IMR-90 (cell line): Measurements from ENCODE around the gene ORM1. TPM values are rescaled to one million over a fixed set of nuclear protein-coding genes. Genes with fewer than 3 reads are reported as not detected.
"Not testable (repeated sequence)": the region's sequence is repeated elsewhere in the genome, so short reads cannot be mapped to it uniquely, and the experiment has no call there.

Experiments
- ATAC-seq: fragments of 200-7000 bp; cut with Tn5 transposase; 2 replicates; pipeline ENCODE4 v1.9.1; 2020; ENCODE audit warnings: low read depth, mild to moderate bottlenecking, moderate library complexity
- BruUV-seq: library from RNA; stranded (reverse); fragments of 400-500 nt; replicated peaks from 2 replicates; lab custom pipeline; 2021; lab: Mats Ljungman, UMichigan
- CTCF ChIA-PET: fragments of 300-600 bp; formaldehyde crosslinking; extraction: SDS; loops from one replicate; lab custom pipeline; 2021; ENCODE audit warnings: antibody characterized with exemption; lab: Yijun Ruan, JAX
- POLR2A ChIA-PET: fragments of 300-600 bp; sonication (Branson Sonifier 250); formaldehyde crosslinking; loops from one replicate; lab custom pipeline; 2022; ENCODE audit warnings: antibody characterized with exemption; ENCODE audit not compliant: unreplicated experiment; lab: Charles Lee
- DNase-seq: peaks from one replicate; pipeline ENCODE4 v3.0.0; 2013
- H2AFZ ChIP-seq: replicated peaks from 2 replicates; pipeline ENCODE3; 2013; ENCODE audit warnings: low read length, mild to moderate bottlenecking; ENCODE audit not compliant: poor library complexity
- H2AK5ac ChIP-seq: 2 replicates; pipeline ENCODE4 v1.6.1; 2013; ENCODE audit warnings: low read depth, low read length, inconsistent platforms
- H2AK9ac ChIP-seq: replicated peaks from 2 replicates; pipeline ENCODE3; 2013; ENCODE audit warnings: mild to moderate bottlenecking, low read depth, low read length, moderate library complexity; ENCODE audit not compliant: poor library complexity
- H2BK120ac ChIP-seq: 2 replicates; pipeline ENCODE4 v1.6.1; 2013; ENCODE audit warnings: low read depth, low read length, inconsistent platforms
- H2BK15ac ChIP-seq: 3 replicates; pipeline ENCODE4 v1.6.1; 2013; ENCODE audit warnings: low read depth, low read length, inconsistent platforms
- H2BK20ac ChIP-seq: 2 replicates; pipeline ENCODE4 v1.6.1; 2013; ENCODE audit warnings: low read depth, mild to moderate bottlenecking, inconsistent platforms, low read length, moderate library complexity
- H2BK5ac ChIP-seq: 2 replicates; pipeline ENCODE4 v1.6.1; 2013; ENCODE audit warnings: mild to moderate bottlenecking, low read depth, low read length, inconsistent platforms; ENCODE audit not compliant: poor library complexity, severe bottlenecking
- H3K14ac ChIP-seq: replicated peaks from 2 replicates; pipeline ENCODE4 v1.6.1; 2013; ENCODE audit warnings: low read depth, low read length, inconsistent platforms
- H3K18ac ChIP-seq: 2 replicates; pipeline ENCODE4 v1.6.1; 2013; ENCODE audit warnings: low read depth, low read length, control low read depth
- H3K23ac ChIP-seq: 2 replicates; pipeline ENCODE4 v1.6.1; 2013; ENCODE audit warnings: low read depth, low read length, inconsistent platforms
- H3K27ac ChIP-seq: 2 replicates; pipeline ENCODE4 v1.5.1; 2013; ENCODE audit warnings: mild to moderate bottlenecking, control low read depth, low read length; ENCODE audit not compliant: insufficient read depth
- H3K27me3 ChIP-seq: 2 replicates; pipeline ENCODE4 v1.6.1; 2013; ENCODE audit warnings: low read length; ENCODE audit not compliant: control insufficient read depth, insufficient read depth
- H3K36me3 ChIP-seq: 2 replicates; pipeline ENCODE4 v1.6.1; 2013; ENCODE audit warnings: low read length, mixed read lengths; ENCODE audit not compliant: control insufficient read depth, insufficient read depth
- H3K4ac ChIP-seq: 2 replicates; pipeline ENCODE4 v1.6.1; 2013; ENCODE audit warnings: low read depth, low read length, inconsistent platforms
- H3K4me1 ChIP-seq: 2 replicates; pipeline ENCODE4 v1.6.1; 2013; ENCODE audit warnings: low read length, mixed read lengths; ENCODE audit not compliant: control insufficient read depth, insufficient read depth
- H3K4me2 ChIP-seq: 2 replicates; pipeline ENCODE4 v1.6.1; 2013; ENCODE audit warnings: low read depth, mild to moderate bottlenecking, control low read depth, low read length, moderate library complexity
- H3K4me3 ChIP-seq: 2 replicates; pipeline ENCODE4 v1.5.1; 2013; ENCODE audit warnings: low read depth, mild to moderate bottlenecking, control low read depth, low read length, moderate library complexity; ENCODE audit not compliant: insufficient read depth
- H3K56ac ChIP-seq: 2 replicates; pipeline ENCODE4 v1.6.1; 2013; ENCODE audit warnings: low read length, inconsistent platforms; ENCODE audit not compliant: insufficient read depth; ENCODE audit errors: extremely low read depth
- H3K79me1 ChIP-seq, 2 experiments: 2 replicates each; pipeline ENCODE4 v1.6.1; 2013; ENCODE audit warnings: low read length in 2 of 2, inconsistent platforms in 1 of 2, low read depth in 1 of 2
- H3K9ac ChIP-seq: 2 replicates; pipeline ENCODE4 v1.6.1; 2013; ENCODE audit warnings: low read depth, low read length, control low read depth
- H3K9me1 ChIP-seq: 2 replicates; pipeline ENCODE4 v1.6.1; 2013; ENCODE audit warnings: low read length, inconsistent platforms; ENCODE audit not compliant: insufficient read depth
- H3K9me3 ChIP-seq: 2 replicates; pipeline ENCODE4 v1.6.1; 2013; ENCODE audit warnings: low read length; ENCODE audit not compliant: control insufficient read depth, insufficient read depth
- H4K20me1 ChIP-seq: 2 replicates; pipeline ENCODE4 v1.6.1; 2013; ENCODE audit warnings: low read length, inconsistent platforms; ENCODE audit not compliant: insufficient read depth
- H4K5ac ChIP-seq: 2 replicates; pipeline ENCODE4 v1.6.1; 2013; ENCODE audit warnings: mild to moderate bottlenecking, low read depth, low read length, control low read depth
- H4K8ac ChIP-seq, 2 experiments: 2 replicates each; pipeline ENCODE4 v1.6.1; 2013; ENCODE audit warnings: low read depth in 2 of 2, low read length in 2 of 2, control low read depth in 1 of 2, inconsistent platforms in 1 of 2
- H4K91ac ChIP-seq: 2 replicates; pipeline ENCODE4 v1.6.1; 2013; ENCODE audit warnings: low read depth, low read length, inconsistent platforms; ENCODE audit not compliant: insufficient read depth
- CEBPB ChIP-seq: IDR thresholded peaks from 2 replicates; pipeline ENCODE4 v1.6.1; 2012; ENCODE audit warnings: low read depth, low read length, improper control_type of control experiment
- ELK1 ChIP-seq: fragments of 150-350 bp; IDR thresholded peaks from 2 replicates; pipeline ENCODE4 v1.6.1; 2016; ENCODE audit warnings: low read depth, mild to moderate bottlenecking, low read length, moderate library complexity, borderline replicate concordance
- FOS ChIP-seq: fragments of 150-350 bp; IDR thresholded peaks from 2 replicates; pipeline ENCODE4 v1.6.1; 2016; ENCODE audit warnings: low read depth, low read length
- MAFK ChIP-seq: IDR thresholded peaks from 2 replicates; pipeline ENCODE4 v1.6.1; 2012; ENCODE audit warnings: low read depth, low read length, improper control_type of control experiment
- RFX5 ChIP-seq: IDR thresholded peaks from 2 replicates; pipeline ENCODE4 v1.8.0; 2012; ENCODE audit warnings: low read depth, mild to moderate bottlenecking, low read length, moderate library complexity
- SMC3 ChIP-seq: fragments of 150-350 bp; IDR thresholded peaks from 2 replicates; pipeline ENCODE4 v1.6.1; 2016; ENCODE audit warnings: low read depth, mild to moderate bottlenecking, antibody characterized with exemption, low read length, moderate library complexity
- USF2 ChIP-seq: fragments of 150-350 bp; IDR thresholded peaks from 2 replicates; pipeline ENCODE4 v1.6.1; 2017; ENCODE audit warnings: mild to moderate bottlenecking, antibody characterized with exemption, low read length, low read depth
- WGBS, 2 experiments: methylation state at CpG; one replicate each; pipeline versions ENCODE4 v1.1.5 to v1.1.7; 2013; ENCODE audit warnings: missing lambda C conversion rate in 2 of 2; ENCODE audit not compliant: insufficient read length in 1 of 2; ENCODE audit errors: extremely low coverage in 2 of 2; 5-methylcytosine and 5-hydroxymethylcytosine counted together
- dilution Hi-C: fragments of 300-500 bp; cut with HindIII; formaldehyde crosslinking; loops from one replicate; pipeline ENCODE4 v1.14.3; 2018; ENCODE audit warnings: low sequenced_read_pairs; ENCODE audit not compliant: unreplicated experiment
- in situ Hi-C: fragments of 300-500 bp; cut with MboI; formaldehyde crosslinking; loops from 3 replicates; pipeline ENCODE4 v1.14.3; 2019; ENCODE audit warnings: low sequenced_read_pairs, inconsistent platforms, mixed read lengths
- intact Hi-C: fragments of 100-400 bp; cut with micrococcal nuclease; formaldehyde crosslinking; loops from 2 replicates; pipeline ENCODE4 v1.10.0; 2022
- polyA plus RNA-seq, 3 experiments: library from polyadenylated mRNA; depleted of rRNA; stranded (reverse); fragments of >200 nt; gene quantifications; 2 replicates each; pipeline ENCODE4 v1.2.3, GENCODE V29; 2012; ENCODE audit warnings: low replicate concordance in 1 of 3
- total RNA-seq: library from RNA; depleted of rRNA; stranded (reverse); fragments of >200 nt; gene quantifications from 2 replicates; pipeline ENCODE4 v1.2.3, GENCODE V29; 2012

The ORM1 gene
- total and polyA plus RNA-seq, 2 of the 4 experiments (the other 2 are of a cell fraction), result 0.18 TPM; not detected in 1

GRCh38 chr9:114327749-114328148 is 4.9 kb downstream of the ORM1 start:
- no TSS peak for BruUV-seq
- H4K5ac ChIP-seq, result no peak overlapping the region
- no peak overlapping the region for H2BK15ac ChIP-seq
- H4K20me1 ChIP-seq, result no peaks in the 10 kb centered on the region
- no peak for DNase-seq
- TF ChIP-seq CEBPB (no peak), FOS (no peak), RFX5 (no peak), MAFK (no peak), USF2 (no peak), SMC3 (no peak), ELK1 (no peak)
- H2AFZ ChIP-seq, result no peak overlapping the region
- H4K91ac ChIP-seq, result no peak overlapping the region
- POLR2A ChIA-PET, result no interaction called here
- no peak overlapping the region for H3K4ac ChIP-seq
- no peak overlapping the region for H3K56ac ChIP-seq
- no peak overlapping the region for H3K9ac ChIP-seq
- no peak overlapping the region for H2BK120ac ChIP-seq
- H3K36me3 ChIP-seq, result no peaks in the 10 kb centered on the region
- no peaks in the 10 kb centered on the region for H3K9me3 ChIP-seq
- peaks cover 3% of the 10 kb centered on the region; the same call in 1 of the 2 replicates for H3K4me1 ChIP-seq
- 0 out of 2 replicates have a peak, but pooled peaks cover 2% of the 10 kb centered on the region for H3K27me3 ChIP-seq
- H3K4me2 ChIP-seq, result no peak overlapping the region
- in situ Hi-C loops (no loop called here), dilution Hi-C loops (no loop called here), intact Hi-C loops (no loop called here)
- no peak overlapping the region for H3K4me3 ChIP-seq
- H2AK5ac ChIP-seq, result no peak overlapping the region; the same call in 1 of the 2 replicates
- H3K27ac ChIP-seq, result no peak overlapping the region
- no peak overlapping the region for H3K23ac ChIP-seq
- no peak for ATAC-seq
- 83% methylated on average over 5 of the region's 8 CpGs; no CpG with 5 or more reads in 1 of the 2 experiments for WGBS, 2 experiments
- no peak overlapping the region for H4K8ac ChIP-seq
- CTCF ChIA-PET, result no interaction called here
- H2BK20ac ChIP-seq, result no peak overlapping the region
- H3K9me1 ChIP-seq, result no peaks in the 10 kb centered on the region
- H3K18ac ChIP-seq, result no peak overlapping the region
- H3K79me1 ChIP-seq, result no peaks in the 10 kb centered on the region
- H3K14ac ChIP-seq, result no peak overlapping the region
- no peak overlapping the region for H2BK5ac ChIP-seq
- no peak overlapping the region for H2AK9ac ChIP-seq

GRCh38 chr9:114328357-114328820 is 5.5 kb downstream of the ORM1 start:
- H2AK5ac ChIP-seq, dilution Hi-C loops, H2BK15ac ChIP-seq, H3K4ac ChIP-seq, H3K56ac ChIP-seq, H3K27ac ChIP-seq, H3K36me3 ChIP-seq, H3K4me3 ChIP-seq, H3K4me2 ChIP-seq, H3K23ac ChIP-seq, H2BK120ac ChIP-seq, H2AK9ac ChIP-seq, H2BK5ac ChIP-seq, CTCF ChIA-PET, H3K4me1 ChIP-seq, H3K9ac ChIP-seq, H3K79me1 ChIP-seq, H3K9me3 ChIP-seq, H2AFZ ChIP-seq, BruUV-seq, H2BK20ac ChIP-seq, DNase-seq, H4K8ac ChIP-seq, in situ Hi-C loops, H3K14ac ChIP-seq, intact Hi-C loops, ATAC-seq, H3K9me1 ChIP-seq, H4K20me1 ChIP-seq, H3K27me3 ChIP-seq, H3K18ac ChIP-seq, POLR2A ChIA-PET, H4K5ac ChIP-seq, H4K91ac ChIP-seq: not testable (repeated sequence)
- WGBS, 2 experiments, result 90% methylated on average over 2 of the region's 10 CpGs; no CpG with 5 or more reads in 1 of the 2 experiments
